Esophagus muscularis mucosa (tissue), 4 donors: ENCODE measurements around the gene BEST3. TPM values are rescaled to one million over a fixed set of nuclear protein-coding genes. Genes with fewer than 3 reads are reported as not detected.
"Not testable (repeated sequence)": the region's sequence is repeated elsewhere in the genome, so short reads cannot be mapped to it uniquely, and the experiment has no call there.

ENCODE experiments used
- DNase-seq: peaks from one replicate; pipeline ENCODE4 v3.0.0-alpha.2; 2017; ENCODE audit errors: extremely low spot score
- H3K27ac ChIP-seq, 4 donors: fragments of 200-600 bp; sonication (generic); replicated peaks in 1 of 4; 1 replicate in 3 of 4; 2 replicates in 1 of 4; pipeline ENCODE4 v1.5.1; 2016 to 2019; ENCODE audit warnings: mild to moderate bottlenecking in 1 of 4
- H3K27me3 ChIP-seq, 4 donors: fragments of 200-600 bp; sonication (generic); one replicate each; pipeline versions ENCODE4 v1.5.1 to v1.6.0; 2016 to 2019
- H3K36me3 ChIP-seq, 4 donors: fragments of 200-600 bp; sonication (generic); one replicate each; pipeline ENCODE4 v1.5.1; 2016 to 2019
- H3K4me1 ChIP-seq, 4 donors: fragments of 200-600 bp; sonication (generic); one replicate each; pipeline ENCODE4 v1.5.1; 2016 to 2019
- H3K4me3 ChIP-seq, 4 donors: fragments of 200-600 bp; sonication (generic); 1 replicate in 2 of 4; 2 replicates in 2 of 4; pipeline ENCODE4 v1.5.1; 2016 to 2019; ENCODE audit warnings: mild to moderate bottlenecking in 4 of 4, moderate library complexity in 1 of 4
- H3K9me3 ChIP-seq, 4 donors: fragments of 200-600 bp; sonication (generic); 1 replicate in 3 of 4; 2 replicates in 1 of 4; pipeline ENCODE4 v1.5.1; 2016 to 2019
- CTCF ChIP-seq, 3 experiments: fragments of 200-600 bp in 2 of 3; fragments of 450-650 bp in 1 of 3; sonication (generic) in 2 of 3; IDR thresholded peaks; one replicate each; pipeline ENCODE4 v1.5.1; 2017 to 2019; ENCODE audit warnings: antibody characterized with exemption in 3 of 3, mild to moderate bottlenecking in 2 of 3, moderate library complexity in 1 of 3
- EP300 ChIP-seq: sonication (generic); formaldehyde crosslinking; IDR thresholded peaks from one replicate; pipeline ENCODE4 v1.6.1; 2017; ENCODE audit warnings: antibody characterized with exemption
- POLR2A ChIP-seq: fragments of 450-650 bp; IDR thresholded peaks from one replicate; pipeline ENCODE4 v1.6.1; 2017; ENCODE audit warnings: antibody characterized with exemption, moderate library complexity, mild to moderate bottlenecking, low read depth
- POLR2AphosphoS5 ChIP-seq, 2 donors: sonication (generic); formaldehyde crosslinking; IDR thresholded peaks; one replicate each; pipeline ENCODE4 v1.6.1; 2017; ENCODE audit warnings: antibody characterized with exemption in 2 of 2
- WGBS: methylation state at CpG from one replicate; pipeline ENCODE4 v1.1.5; 2018; 5-methylcytosine and 5-hydroxymethylcytosine counted together
- intact Hi-C: fragments of 100-400 bp; cut with DNase I; formaldehyde crosslinking; loops from one replicate; pipeline ENCODE4 v1.15.1; 2023
- total RNA-seq, 4 donors: library from RNA; depleted of rRNA; stranded (reverse); fragments of >200 nt; gene quantifications; one replicate each; pipeline versions ENCODE4 v1.1.0 to v1.2.1, GENCODE V29; 2016

Gene BEST3
- total RNA-seq, 4 donors from 2014 or later, result 0.13 TPM; not detected in 3

GRCh38 chr12:69613351-69613750 lies 85.8 kb downstream of the BEST3 start:
- intact Hi-C loops, result no loop called here
- H3K27me3 ChIP-seq, result no peaks in the 10 kb centered on the region
- no peak overlapping the region for H3K4me3 ChIP-seq

GRCh38 chr12:69610729-69611128 lies 88.4 kb downstream of the BEST3 start, which contains the start of gene LRRC10:
Gene LRRC10, minus strand, starts transcription at chr12:69610907. Its CDS starts 69 bp downstream, at chr12:69610838.
- no peaks in the 10 kb centered on the region for H3K9me3 ChIP-seq
- no peak for TF ChIP-seq CTCF (IDR thresholded peaks at IDR 0.05)
- no peak for TF ChIP-seq EP300
- no peak for TF ChIP-seq POLR2AphosphoS5 (IDR thresholded peaks at IDR 0.05)
- TF ChIP-seq POLR2A, result no peak
- H3K27me3 ChIP-seq, result no peaks in the 10 kb centered on the region
- no peak within 1 kb of the TSS for H3K27ac ChIP-seq
- H3K4me1 ChIP-seq, result no peaks in the 10 kb centered on the region
- H3K36me3 ChIP-seq, result no peaks in the 10 kb centered on the region
- no peak within 1 kb of the TSS for H3K4me3 ChIP-seq
- DNase-seq, result no peak
- intact Hi-C loops, result no loop called here
- 91% methylated on average over 11 of the region's 11 CpGs for WGBS

More at GRCh38 chr12:69613351-69613750, 85.8 kb downstream of the BEST3 start:
- Histone ChIP-seq H3K27ac (no peak overlapping the region), H3K9me3 (no peaks in the 10 kb centered on the region), H3K4me1 (no peaks in the 10 kb centered on the region), H3K36me3 (no peaks in the 10 kb centered on the region)
- DNase-seq, result no peak
- TF ChIP-seq EP300 (no peak), POLR2A (no peak), POLR2AphosphoS5 (IDR thresholded peaks at IDR 0.05) (no peak), CTCF (IDR thresholded peaks at IDR 0.05) (no peak)

DNA sequence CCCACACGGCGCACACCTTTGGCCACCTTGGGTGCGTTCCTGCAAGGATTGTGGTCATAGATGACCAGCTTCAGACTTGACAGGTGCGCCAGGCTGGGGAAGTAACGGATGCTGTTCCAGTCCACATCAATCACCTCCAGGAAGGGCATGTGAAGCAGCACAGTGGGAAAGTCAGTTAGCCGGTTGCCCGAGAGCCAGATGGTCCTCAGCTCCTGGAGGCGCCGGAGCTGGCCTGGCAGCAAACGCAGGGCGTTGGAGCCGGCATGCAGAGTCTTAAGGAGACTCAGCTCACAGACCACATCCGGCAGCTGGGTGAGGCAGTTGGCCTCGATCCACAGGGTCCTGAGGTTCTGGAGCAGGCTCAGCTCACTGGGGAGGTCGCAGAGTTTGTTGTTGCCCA lies 89.0 kb downstream of the BEST3 start:
- no peak for TF ChIP-seq EP300
- TF ChIP-seq POLR2AphosphoS5 (IDR thresholded peaks at IDR 0.05), result no peak
- TF ChIP-seq CTCF (IDR thresholded peaks at IDR 0.05), result no peak
- TF ChIP-seq POLR2A, result no peak
- WGBS, result 94% methylated on average over 7 of the region's 15 CpGs
- Histone ChIP-seq H3K27ac (no peak overlapping the region), H3K9me3 (no peaks in the 10 kb centered on the region), H3K4me1 (no peaks in the 10 kb centered on the region), H3K27me3 (no peaks in the 10 kb centered on the region), H3K4me3 (no peak overlapping the region), H3K36me3 (no peaks in the 10 kb centered on the region)
- intact Hi-C loops, result no loop called here
- no peak for DNase-seq

DNA sequence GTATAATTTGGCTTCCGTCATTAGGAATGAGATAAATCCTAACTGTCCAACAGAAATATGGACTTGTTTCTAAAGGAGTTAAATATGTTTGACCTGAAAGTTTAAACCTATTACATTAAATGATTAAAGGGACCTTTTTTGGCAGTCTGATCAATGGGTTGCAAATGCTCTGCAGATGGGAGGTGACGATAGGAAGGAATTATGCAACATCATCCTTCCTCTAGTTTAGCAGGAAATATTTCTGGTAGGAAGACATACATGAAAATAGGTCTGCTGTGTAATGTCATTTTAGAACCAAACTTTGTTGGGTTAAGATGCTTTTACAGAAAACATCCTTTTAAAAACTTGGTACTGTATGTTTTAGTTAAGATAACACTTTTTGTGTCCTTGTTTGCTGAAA lies 91.0 kb downstream of the BEST3 start:
- H3K9me3 ChIP-seq, result no peaks in the 10 kb centered on the region
- peaks cover 4 to 6% (median 4%) of the 10 kb centered on the region in 4 donors for H3K36me3 ChIP-seq
- H3K27me3 ChIP-seq, result no peaks in the 10 kb centered on the region
- H3K27ac ChIP-seq, result no peak overlapping the region
- WGBS, result 72% methylated on average over 2 of the region's 2 CpGs
- no peak overlapping the region for H3K4me3 ChIP-seq
- no peak for DNase-seq
- H3K4me1 ChIP-seq, result no peaks in the 10 kb centered on the region
- intact Hi-C loops, result no loop called here
- TF ChIP-seq POLR2A, result no peak
- TF ChIP-seq POLR2AphosphoS5 (IDR thresholded peaks at IDR 0.05), result no peak
- no peak for TF ChIP-seq CTCF (IDR thresholded peaks at IDR 0.05)
- TF ChIP-seq EP300, result no peak

DNA sequence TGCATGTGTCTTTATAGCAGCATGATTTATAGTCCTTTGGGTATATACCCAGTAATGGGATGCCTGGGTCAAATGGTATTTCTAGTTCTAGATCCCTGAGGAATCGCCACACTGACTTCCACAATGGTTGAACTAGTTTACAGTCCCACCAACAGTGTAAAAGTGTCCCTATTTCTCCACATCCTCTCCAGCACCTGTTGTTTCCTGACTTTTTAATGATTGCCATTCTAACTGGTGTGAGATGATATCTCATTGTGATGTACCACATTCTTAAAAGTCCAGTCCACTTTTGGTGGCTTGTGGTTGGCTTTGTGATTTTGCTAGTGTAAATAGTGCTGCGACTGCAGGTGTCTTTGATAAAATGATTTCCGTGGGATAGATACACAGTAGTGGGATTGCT lies 94.8 kb downstream of the BEST3 start:
- H3K4me1 ChIP-seq, H3K27me3 ChIP-seq, H3K9me3 ChIP-seq, H3K4me3 ChIP-seq, intact Hi-C loops, DNase-seq, H3K27ac ChIP-seq: not testable (repeated sequence)
- WGBS, result 80% methylated on average over 2 of the region's 3 CpGs
- H3K36me3 ChIP-seq, result peaks cover 37 to 44% (median 41%) of the 10 kb centered on the region in 4 donors

Other genes starting within 250 kb of the BEST3 start
- gene FRS2, start 228.9 kb downstream of the BEST3 start, total RNA-seq, result 10 to 100 TPM; 36.5 to 60.3 (median 43.8) TPM
- gene CCT2, start 113.8 kb downstream of the BEST3 start, total RNA-seq, result 100 to 1,000 TPM in 3 of 4 donors, 10 to 100 TPM in 1; 86.4 to 137 (median 122) TPM
- gene LRRC10, start 88.4 kb downstream of the BEST3 start, total RNA-seq, result not detected
- 10 to 100 TPM in 2 of 4 donors, 1 to 10 TPM in 2; 8.2 to 18.5 (median 11.2) TPM for gene RAB3IP, start 39.6 kb upstream of the BEST3 start, total RNA-seq
- gene MYRFL, start 125.9 kb upstream of the BEST3 start, total RNA-seq, result not detected